Bone marrow (tissue), 2 donors: ENCODE results near the gene HASPIN.

Experiments used
- DNase-seq, 2 donors: peaks; one replicate each; lab custom pipeline; 2025; lab: John Stamatoyannopoulos, UW

HASPIN gene

DNA sequence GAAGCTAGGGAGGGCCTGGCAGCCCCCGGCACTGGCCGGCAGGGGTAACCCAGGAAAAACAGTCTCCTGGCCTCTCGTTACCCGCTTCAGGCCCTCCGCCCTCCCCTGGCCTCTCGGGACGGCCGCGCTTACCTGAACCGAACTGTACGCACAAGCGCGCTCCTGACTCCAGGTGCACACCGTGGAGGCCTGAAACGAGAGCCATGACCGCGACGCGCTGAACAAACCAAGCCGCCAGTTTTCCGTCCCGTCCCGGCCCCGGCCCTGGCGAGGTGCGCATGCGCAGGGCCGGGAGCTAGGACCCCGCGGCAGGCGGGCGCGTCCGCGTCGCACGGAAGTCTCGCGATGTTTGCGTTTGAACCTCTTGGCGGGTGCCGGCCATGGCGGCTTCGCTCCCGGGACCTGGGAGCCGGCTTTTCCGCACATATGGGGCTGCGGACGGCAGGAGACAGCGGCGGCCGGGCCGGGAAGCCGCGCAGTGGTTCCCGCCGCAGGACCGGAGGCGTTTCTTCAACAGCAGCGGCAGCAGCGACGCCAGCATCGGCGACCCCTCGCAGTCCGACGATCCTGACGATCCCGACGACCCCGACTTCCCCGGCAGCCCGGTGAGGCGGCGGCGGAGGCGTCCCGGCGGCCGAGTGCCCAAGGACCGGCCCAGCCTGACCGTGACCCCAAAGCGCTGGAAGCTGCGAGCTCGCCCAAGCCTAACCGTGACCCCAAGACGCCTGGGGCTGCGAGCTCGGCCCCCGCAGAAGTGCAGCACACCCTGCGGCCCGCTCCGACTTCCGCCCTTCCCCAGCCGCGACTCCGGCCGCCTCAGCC is at the start of gene HASPIN:
TSS of gene HASPIN (plus strand) at position 348 of the 822 bp plus-strand sequence. CDS start at position 381, 33 bp downstream.
- peak; percentile 79 to 82 for DNase-seq

- DNase-seq: no peak
Observed at GRCh38 chr17:3675886-3676285, 47.8 kb upstream of the HASPIN start.

DNA sequence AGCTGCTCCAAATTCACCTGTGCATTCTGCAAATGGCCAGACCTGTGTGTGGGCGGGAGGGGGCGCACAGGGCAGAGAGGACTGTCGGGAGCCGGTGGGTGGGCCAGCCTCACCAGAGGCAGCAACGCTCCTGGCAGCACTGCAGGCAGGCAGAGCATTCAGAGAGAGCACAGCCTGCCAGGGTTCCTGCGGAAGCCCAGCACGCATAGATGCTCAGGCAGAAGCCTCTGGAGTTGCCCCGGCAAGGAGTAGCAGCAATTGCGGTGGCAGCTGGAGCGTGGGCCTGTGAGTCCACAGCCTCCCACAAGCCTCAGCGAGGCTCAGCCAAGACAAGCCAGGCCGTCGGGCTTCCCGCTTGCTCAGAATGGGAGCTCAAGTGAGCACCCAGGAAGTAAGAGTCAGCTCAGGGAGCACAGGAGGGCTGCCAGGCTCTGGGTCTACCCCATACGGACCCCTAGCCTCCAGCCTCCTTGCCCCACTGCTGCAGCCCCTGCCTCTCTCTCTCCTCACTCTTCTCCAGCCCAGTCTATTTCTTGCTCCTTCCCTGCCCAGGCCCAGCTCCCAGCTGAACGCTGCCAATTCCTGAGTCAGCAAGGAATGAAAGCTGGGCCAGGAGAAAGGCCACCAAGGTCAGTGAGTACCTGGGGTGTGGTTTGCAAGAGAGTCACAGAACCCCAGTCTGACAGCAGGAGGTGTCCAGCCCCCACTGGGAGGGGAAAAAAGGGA is 45.4 kb upstream of the HASPIN start:
- no peak for DNase-seq

- no peak for DNase-seq
Observed at GRCh38 chr17:3678821-3679530, 44.7 kb upstream of the HASPIN start.

GRCh38 chr17:3679531-3680126 is 44.1 kb upstream of the HASPIN start:
- DNase-seq: no peak

- no peak for DNase-seq
Observed at GRCh38 chr17:3681057-3681456, 42.6 kb upstream of the HASPIN start.

DNA sequence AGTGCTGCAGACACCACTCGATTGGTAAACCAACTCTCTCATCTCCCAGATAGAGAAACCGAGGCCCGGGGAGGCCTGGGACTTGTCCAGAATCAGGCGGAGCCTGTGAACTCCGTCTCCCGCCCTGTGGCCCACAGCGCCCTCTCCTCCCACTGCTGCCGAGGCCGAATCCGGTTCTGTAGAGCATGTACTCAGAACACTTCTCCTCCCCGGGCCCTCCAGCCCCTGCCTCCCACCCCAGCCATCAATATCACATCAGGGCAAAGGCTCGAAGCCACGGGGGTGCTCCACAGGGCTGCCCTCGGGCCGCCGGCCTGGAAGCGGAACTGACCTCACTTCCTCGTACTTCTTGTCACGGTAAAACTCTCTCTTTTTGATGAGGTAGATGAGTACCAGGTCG is 42.1 kb upstream of the HASPIN start:
- no peak for DNase-seq

DNA sequence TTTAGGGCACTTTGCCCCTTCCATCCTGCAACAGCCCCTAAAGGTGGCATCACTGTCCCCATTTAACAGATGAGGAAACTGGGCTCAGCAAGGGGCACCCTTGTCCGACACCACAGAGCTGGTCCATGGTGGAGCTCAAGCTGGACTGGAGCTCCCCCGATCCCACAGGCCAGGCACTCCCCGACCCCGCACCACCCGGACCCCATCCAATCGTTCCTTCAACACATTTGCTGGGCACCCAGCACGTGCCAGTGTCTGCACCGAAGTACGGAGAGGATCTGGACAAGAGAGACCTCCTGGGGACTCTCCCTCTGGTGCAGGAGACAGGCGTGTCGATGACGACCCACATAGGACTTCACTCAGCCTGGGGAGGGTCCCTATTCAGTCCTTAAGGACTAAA is 41.7 kb upstream of the HASPIN start:
- no peak for DNase-seq

- DNase-seq: peak; percentile 20 to 27
Observed at GRCh38 chr17:3683054-3683511, 40.6 kb upstream of the HASPIN start.

GRCh38 chr17:3685174-3685573 is 38.5 kb upstream of the HASPIN start:
- DNase-seq: no peak

DNA sequence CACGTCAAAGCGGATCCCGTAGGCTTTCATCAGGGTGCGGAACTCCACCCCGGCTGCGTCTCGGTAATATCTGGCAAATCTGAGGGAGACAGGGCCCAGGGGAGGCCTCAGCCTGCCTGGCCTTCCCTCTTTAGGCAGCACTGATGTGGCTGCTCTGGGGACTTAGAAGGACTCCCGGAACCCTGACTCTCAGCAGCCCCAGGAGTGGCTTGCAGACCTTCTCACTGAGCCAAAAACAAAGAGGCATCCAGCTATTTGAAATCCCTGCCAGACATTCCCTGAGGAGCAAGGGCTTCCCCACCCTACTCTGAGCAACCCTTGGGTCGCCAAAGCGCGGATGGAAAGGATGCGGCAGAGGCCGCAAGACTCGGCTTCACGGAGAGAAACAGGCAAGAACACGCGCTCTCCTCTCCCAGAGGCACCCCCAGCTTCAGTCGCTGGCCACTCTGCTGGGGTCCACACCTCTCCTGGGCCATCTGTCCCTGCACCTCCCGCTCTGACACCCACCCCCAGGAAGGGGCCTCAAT is 35.6 kb upstream of the HASPIN start:
- no peak for DNase-seq

DNA sequence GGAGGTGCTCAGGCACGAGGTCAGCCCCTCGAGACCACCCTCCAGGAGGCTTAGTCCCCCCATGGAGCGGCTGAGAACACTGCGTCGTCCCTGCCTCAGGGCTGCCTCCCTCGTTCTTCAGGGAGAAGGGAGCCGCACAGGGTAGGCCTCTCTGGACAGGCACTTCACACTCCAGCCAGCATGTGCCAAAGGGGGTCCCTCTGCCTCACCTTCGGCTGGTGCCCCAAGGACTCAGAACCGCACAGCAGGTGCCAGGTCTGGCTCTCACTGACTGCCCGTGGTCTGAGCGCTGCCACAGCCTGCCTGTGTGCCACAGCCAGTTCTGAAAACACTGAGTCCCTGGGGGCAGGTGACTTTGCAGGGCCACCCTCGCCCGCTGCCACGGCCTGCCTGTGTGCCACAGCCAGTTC is 34.8 kb upstream of the HASPIN start:
- DNase-seq: no peak

GRCh38 chr17:3689262-3690093 is 34.2 kb upstream of the HASPIN start:
- no peak for DNase-seq

DNA sequence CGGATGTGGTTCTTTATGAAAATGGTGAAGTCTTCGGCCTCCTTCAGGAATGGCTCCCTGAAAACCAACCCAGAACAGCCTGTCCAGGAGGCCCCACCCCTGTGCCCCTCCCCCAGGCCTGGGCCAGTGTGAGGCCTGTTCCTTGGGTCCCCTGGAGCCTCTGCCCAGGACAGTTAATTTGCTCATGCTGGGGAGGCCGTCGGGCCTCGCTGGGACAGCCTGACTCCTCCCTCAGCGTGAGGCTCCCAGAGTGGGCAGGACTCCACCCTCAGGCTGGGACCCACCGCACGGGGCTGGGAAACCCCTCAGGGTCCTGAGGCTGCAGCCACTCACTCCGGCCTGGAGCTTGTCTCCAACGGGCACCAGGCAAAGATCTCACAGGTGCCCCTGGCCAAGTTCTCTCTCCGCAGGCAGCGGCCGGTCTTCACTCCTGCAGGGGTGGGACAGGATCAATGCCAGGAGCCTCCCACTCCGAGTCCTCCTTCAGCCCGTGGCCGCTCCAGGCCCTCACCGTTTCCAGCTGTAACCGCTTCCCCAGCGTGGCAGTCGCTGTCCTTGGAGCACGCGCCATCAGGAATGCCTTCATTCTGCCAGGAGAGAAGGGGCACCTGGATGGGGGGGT is 33.5 kb upstream of the HASPIN start:
- no peak for DNase-seq

- DNase-seq: no peak
Observed at GRCh38 chr17:3691617-3692067, 32.1 kb upstream of the HASPIN start.

GRCh38 chr17:3692346-3692745 is 31.4 kb upstream of the HASPIN start:
- DNase-seq: no peak

- no peak for DNase-seq
Observed at GRCh38 chr17:3693141-3693540, 30.6 kb upstream of the HASPIN start.

DNA sequence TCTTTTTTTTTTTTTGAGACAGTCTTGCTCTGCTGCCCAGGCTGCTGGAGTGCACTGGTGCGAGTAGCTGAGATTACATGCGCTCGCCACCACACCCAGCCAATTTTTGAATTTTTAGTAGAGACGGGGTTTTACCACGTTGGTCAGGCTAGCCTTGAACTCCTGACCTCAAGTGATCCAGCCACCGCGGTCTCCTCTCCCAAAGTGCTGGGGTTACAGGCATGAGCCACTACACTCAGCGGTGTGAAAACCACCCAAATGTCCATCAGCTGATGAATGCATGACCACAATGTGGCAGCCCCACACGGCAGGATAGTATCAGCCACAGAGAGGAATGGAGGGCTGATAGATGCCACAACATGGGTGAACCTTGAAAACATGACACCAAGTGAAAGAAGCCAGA is 29.9 kb upstream of the HASPIN start:
- DNase-seq: no peak

DNA sequence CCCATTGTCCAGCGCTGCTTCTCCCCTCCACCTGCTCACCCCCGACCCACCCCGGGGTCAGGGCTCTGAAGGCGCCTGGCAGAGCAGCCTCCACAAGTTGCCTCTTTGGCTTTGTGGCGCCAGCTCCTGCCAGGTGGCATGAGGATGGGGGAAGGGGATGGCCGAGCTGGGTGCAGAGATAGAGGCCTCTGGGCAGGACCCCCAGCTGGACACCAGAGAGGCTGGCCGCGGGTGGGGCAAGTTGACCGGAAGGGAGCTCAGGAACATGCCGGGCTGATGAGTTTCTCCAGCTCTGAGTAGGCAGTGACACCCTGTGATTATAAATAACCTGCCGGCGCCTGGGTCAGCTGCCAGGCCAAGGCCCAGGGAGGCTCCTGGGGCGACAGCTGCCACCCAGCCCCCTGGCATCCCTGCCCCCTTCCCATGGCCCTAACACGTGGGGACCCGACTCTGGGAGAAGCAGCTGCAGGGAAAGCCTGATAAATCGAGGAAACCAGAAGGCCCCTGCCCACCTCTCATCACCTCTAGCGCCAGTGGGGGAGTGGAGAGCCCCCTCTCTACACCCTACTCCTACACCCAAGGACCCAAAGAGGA is 28.5 kb upstream of the HASPIN start:
- DNase-seq: no peak
